HG03558 (cell line): ENCODE results near the gene PLAA.

ENCODE experiments used
- ATAC-seq: cut with Tn5 transposase; IDR thresholded peaks from one replicate; pipeline ENCODE4 v1.9.1; 2021; ENCODE audit warnings: moderate number of reproducible peaks; ENCODE audit not compliant: unreplicated experiment; ENCODE audit errors: extremely low read depth

The PLAA gene

GRCh38 chr9:26946753-26947727 is at the start of gene PLAA:
TSS of gene PLAA (minus strand) at chr9:26947242. CDS start at chr9:26947045, 197 bp downstream.
- ATAC-seq: peak; percentile 98

- no peak for ATAC-seq
Observed at GRCh38 chr9:26995810-26996209, 48.8 kb upstream of the PLAA start.

GRCh38 chr9:26983340-26983739 is 36.3 kb upstream of the PLAA start:
- no peak for ATAC-seq

- no peak for ATAC-seq
Observed at GRCh38 chr9:26975728-26976707, 29.0 kb upstream of the PLAA start.

- no peak for ATAC-seq
Observed at GRCh38 chr9:26974927-26975326, 27.9 kb upstream of the PLAA start.

- ATAC-seq: no peak
Observed at GRCh38 chr9:26973989-26974388, 26.9 kb upstream of the PLAA start.

GRCh38 chr9:26971721-26972120 is 24.7 kb upstream of the PLAA start:
- ATAC-seq: no peak

- no peak for ATAC-seq
Observed at GRCh38 chr9:26956860-26957233, 9.8 kb upstream of the PLAA start.

- peak; percentile 95 for ATAC-seq
Observed at GRCh38 chr9:26955921-26956859, 9.1 kb upstream of the PLAA start, which contains the start of gene IFT74. TSS of gene IFT74 (plus strand) at chr9:26956412. CDS start at chr9:26961968, 5,556 bp downstream.

- no peak for ATAC-seq
Observed at GRCh38 chr9:26955222-26955903, 8.3 kb upstream of the PLAA start.

GRCh38 chr9:26954050-26954508 is 7.0 kb upstream of the PLAA start:
- peak; percentile 22 for ATAC-seq

- no peak for ATAC-seq
Observed at GRCh38 chr9:26951794-26952193, 4.8 kb upstream of the PLAA start.

GRCh38 chr9:26950521-26950920 is 3.5 kb upstream of the PLAA start:
- no peak for ATAC-seq

GRCh38 chr9:26949637-26950069 is 2.6 kb upstream of the PLAA start:
- no peak for ATAC-seq

- no peak for ATAC-seq
Observed at GRCh38 chr9:26947736-26948135, 694 bp upstream of the PLAA start.

- ATAC-seq: no peak
Observed at GRCh38 chr9:26945591-26945990, 1.5 kb downstream of the PLAA start.

GRCh38 chr9:26940779-26941178 is 6.3 kb downstream of the PLAA start:
- no peak for ATAC-seq

GRCh38 chr9:26939955-26940711 is 6.9 kb downstream of the PLAA start:
- no peak for ATAC-seq
